NCI-H2107 treated with DMSO at 0.1 percent for 48 hours (cell line): ENCODE measurements around the gene OR1K1.
"Not testable (repeated sequence)": the region's sequence is repeated elsewhere in the genome, so short reads cannot be mapped to it uniquely, and the experiment has no call there.

Source experiments
- DNase-seq: peaks from one replicate; lab custom pipeline; 2025; ENCODE audit not compliant: unreplicated experiment; lab: John Stamatoyannopoulos, UW

OR1K1 gene, protein sequence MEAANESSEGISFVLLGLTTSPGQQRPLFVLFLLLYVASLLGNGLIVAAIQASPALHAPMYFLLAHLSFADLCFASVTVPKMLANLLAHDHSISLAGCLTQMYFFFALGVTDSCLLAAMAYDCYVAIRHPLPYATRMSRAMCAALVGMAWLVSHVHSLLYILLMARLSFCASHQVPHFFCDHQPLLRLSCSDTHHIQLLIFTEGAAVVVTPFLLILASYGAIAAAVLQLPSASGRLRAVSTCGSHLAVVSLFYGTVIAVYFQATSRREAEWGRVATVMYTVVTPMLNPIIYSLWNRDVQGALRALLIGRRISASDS

DNA sequence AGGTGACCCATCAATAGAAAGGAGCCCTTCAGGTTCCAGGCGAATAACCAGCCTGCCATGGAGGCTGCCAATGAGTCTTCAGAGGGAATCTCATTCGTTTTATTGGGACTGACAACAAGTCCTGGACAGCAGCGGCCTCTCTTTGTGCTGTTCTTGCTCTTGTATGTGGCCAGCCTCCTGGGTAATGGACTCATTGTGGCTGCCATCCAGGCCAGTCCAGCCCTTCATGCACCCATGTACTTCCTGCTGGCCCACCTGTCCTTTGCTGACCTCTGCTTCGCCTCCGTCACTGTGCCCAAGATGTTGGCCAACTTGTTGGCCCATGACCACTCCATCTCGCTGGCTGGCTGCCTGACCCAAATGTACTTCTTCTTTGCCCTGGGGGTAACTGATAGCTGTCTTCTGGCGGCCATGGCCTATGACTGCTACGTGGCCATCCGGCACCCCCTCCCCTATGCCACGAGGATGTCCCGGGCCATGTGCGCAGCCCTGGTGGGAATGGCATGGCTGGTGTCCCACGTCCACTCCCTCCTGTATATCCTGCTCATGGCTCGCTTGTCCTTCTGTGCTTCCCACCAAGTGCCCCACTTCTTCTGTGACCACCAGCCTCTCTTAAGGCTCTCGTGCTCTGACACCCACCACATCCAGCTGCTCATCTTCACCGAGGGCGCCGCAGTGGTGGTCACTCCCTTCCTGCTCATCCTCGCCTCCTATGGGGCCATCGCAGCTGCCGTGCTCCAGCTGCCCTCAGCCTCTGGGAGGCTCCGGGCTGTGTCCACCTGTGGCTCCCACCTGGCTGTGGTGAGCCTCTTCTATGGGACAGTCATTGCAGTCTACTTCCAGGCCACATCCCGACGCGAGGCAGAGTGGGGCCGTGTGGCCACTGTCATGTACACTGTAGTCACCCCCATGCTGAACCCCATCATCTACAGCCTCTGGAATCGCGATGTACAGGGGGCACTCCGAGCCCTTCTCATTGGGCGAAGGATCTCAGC lies at the start of gene OR1K1:
Gene OR1K1 (plus strand): TSS at position 58 of the 995 bp plus-strand sequence. CDS start 0 bp downstream, at position 58.
- DNase-seq, result no peak

DNA sequence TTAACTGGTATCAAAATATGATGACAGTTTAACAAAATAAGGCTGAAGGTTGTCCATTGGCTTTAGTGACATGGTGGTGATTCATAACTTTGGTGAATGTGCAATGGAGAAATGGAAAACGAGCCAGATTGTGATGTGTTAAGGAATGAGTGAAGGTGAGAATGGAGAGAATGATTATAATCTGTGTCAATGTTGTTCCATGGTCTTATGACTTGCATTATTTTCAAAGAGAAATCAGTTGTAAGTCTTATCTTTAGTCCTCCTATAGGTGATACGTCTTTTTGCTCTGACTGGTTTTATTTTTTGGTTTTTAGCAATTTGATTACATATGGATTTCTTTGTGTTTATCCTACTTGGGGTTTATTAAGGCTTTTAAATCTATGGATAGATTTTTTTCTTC lies 45.1 kb upstream of the OR1K1 start:
- no peak for DNase-seq

DNA sequence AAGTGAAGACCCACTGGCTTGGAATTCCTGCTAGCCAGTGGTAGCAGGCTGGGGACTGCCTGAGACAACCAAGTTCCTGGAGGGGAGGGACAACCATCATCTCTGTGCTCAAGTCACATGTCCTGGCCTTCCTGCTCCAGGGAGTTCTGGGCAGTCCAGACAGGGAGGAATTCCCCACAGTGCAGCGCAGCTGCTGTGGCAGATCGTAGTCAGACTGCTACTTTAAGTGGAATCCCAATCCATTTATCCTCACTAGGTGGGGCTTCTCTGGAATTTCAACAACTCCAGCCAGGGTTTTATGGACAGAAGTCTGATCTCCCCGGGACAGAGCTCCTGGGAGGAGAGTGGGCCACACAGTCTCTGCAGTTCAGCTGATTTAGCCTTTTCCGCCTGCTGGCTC lies 32.1 kb upstream of the OR1K1 start:
- DNase-seq, result no peak

DNA sequence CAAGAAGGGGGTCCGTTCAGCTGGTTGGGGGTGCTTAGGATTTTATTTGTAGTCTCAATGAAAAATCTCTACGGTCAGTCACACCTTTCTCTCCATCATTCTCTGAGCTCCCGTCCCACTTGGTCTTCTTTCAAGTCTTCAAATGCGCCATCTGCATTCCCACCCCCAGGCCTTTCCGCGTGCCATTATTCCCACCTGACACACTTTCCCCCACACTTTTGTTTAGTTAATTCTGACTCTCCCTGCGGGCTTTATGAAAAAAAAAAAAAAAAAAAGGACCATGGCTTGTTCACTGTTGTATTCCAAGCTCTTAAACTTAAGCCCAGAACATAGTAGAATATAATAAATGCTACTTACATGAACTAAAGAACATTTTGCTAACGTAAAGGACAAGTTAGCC lies 22.9 kb upstream of the OR1K1 start:
- no peak for DNase-seq

DNA sequence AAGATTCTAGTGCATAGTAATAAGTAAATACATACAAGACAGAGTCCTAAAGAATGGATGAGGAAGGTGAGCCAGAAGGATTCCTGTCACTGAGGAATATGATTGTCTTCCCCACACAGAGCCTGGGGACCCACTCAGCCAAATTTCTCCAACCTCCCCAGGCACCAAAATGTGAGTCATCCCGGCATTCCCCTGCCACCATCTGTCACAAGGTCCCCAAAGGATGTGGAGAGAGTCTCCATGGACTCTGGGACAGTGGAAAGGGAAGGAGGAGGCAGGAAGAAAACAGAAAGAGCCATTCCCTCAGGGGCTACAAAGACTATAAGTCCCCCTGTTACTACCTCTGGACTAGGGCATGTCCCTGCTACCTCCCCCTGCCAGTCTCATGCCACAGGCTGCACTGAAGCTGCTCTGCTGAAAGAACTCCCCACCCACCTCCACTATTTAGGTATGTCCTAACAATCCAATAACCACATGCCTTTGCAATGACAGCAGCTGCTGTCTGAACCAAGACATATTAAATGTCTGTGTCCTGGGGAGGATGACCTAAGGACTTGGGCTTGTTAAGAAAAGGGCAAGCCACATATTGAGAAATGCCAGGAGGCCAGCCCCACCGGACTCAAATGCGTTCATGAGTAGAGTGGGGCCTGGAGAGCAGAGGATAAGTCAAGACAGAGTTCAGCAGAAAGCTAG lies 21.8 kb upstream of the OR1K1 start:
- DNase-seq, result no peak

DNA sequence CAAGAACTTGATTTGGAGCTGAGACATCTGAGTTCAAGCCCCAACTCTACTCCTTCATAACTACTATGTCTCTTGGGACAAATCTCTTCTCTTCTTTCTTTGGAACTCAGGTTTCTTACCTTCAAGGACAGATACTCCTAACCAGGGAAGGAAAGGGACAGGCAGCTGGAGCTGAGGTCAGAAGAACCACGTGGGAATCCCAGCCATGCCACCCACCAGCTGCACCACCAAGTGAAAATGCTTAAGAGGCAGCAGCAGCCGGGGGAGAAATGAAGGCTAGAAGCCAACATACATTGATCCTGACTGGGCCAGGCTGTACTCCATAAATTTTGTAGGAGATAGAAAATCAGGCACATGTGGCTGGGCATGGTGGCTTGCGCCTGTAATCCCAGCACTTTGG lies 20.7 kb upstream of the OR1K1 start:
- DNase-seq, result no peak

DNA sequence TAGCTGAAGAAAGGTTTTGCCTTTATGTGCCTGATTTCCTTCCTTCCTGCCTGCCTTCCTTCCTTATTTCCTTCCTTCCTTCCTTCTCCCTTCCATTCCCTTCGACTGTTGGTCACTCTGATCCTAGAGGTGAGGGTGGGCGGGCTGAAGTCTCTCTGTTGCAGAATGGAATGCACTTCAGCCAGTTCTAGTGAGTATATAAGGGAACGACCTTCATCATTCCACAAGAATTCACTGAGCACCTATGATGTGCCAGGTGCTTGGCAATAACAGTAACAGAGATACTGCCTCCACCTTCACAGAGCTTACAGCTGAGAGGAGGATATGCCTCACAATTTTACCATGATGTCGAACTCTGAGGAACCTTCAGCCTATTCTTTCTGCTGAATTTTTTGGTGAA lies 19.9 kb upstream of the OR1K1 start:
- no peak for DNase-seq

DNA sequence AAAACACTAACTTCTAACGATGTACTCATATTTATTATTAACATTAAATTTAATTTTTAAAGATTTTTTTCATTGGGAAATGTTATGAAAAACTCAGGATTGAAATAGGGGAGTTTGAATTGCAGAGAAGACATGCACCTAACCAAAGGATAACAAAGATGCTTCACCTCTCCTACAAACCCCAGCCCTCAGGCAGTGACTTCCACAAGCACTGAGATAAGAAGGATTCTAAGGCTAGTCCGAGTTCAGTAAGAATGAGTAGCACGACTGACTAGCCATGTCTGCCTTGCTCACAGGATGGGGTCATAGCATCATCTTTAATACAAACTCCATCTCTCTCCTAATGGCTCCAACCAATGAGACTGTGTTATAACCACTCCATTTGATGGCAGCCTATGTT lies 18.3 kb upstream of the OR1K1 start:
- no peak for DNase-seq

DNA sequence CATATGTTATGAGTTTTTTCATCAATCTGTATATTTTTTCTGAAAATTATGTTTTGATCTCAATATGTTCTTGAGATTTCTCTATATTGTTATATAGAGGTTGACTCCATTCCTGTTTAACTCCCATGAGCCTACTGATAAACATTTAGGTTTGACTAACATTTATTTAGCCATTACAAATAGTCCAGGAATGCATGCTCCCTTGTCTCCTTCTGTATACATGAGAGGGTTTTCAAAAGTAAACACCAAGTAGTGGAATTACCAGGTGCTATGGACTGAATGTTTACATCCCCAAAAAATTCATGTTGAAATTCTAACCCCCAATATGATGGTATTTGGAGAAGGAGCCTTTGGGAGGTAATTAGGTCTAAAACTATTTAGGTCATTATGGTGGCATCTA lies 14.7 kb upstream of the OR1K1 start:
- no peak for DNase-seq

DNA sequence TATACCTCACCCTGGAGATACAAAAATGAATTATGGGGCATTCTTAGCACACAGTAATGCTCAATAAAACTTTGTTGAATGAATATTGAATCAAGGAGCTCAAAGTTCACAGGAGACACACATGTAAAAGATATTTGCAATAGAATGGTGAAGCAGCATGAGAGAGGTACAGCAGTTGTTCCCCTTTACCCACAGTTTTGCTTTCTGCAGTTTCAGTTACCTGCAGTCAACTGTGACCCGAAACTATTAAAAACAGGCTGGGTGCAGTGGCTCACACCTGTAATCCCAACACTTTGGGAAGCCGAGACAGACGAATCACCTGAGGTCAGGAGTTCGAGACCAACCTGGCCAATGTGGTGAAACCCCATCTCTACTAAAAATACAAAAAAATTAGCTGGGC lies 13.6 kb upstream of the OR1K1 start:
- no peak for DNase-seq

DNA sequence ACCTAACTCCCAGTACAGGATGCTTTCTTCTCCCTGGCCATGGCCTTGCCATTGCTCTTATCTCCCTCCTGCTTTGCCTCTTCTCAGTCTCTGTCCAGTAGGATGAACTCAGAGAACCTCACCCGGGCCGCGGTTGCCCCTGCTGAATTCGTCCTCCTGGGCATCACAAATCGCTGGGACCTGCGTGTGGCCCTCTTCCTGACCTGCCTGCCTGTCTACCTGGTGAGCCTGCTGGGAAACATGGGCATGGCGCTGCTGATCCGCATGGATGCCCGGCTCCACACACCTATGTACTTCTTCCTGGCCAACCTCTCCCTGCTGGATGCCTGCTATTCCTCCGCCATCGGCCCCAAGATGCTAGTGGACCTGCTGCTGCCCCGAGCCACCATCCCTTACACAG lies 11.1 kb upstream of the OR1K1 start, which contains the start of gene OR5C1:
Gene OR5C1 (plus strand): TSS at position 103 of the 400 bp plus-strand sequence. CDS start 0 bp downstream, at position 103.
- DNase-seq, result no peak

DNA sequence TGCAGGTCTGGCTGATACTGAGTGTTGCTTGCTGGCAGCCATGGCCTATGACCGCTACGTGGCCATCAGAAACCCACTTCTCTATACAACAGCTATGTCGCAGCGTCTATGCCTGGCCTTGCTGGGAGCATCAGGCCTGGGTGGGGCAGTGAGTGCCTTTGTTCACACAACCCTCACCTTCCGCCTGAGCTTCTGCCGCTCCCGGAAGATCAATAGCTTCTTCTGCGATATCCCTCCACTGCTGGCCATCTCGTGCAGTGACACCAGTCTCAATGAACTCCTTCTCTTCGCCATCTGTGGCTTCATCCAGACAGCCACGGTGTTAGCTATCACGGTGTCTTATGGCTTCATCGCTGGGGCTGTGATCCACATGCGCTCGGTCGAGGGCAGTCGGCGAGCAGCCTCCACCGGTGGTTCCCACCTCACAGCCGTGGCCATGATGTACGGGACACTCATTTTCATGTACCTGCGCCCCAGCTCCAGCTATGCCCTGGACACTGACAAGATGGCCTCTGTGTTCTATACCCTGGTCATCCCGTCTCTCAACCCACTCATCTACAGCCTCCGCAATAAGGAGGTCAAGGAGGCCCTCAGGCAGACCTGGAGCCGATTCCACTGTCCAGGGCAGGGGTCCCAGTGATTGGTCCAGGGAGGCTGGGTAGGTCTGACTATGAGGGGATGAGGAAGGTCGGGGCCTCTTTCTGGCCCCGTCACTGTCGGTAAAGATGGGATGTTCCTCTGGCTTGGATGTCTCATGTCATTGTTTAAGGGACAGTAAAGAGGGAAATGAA lies 10.5 kb upstream of the OR1K1 start:
- no peak for DNase-seq

DNA sequence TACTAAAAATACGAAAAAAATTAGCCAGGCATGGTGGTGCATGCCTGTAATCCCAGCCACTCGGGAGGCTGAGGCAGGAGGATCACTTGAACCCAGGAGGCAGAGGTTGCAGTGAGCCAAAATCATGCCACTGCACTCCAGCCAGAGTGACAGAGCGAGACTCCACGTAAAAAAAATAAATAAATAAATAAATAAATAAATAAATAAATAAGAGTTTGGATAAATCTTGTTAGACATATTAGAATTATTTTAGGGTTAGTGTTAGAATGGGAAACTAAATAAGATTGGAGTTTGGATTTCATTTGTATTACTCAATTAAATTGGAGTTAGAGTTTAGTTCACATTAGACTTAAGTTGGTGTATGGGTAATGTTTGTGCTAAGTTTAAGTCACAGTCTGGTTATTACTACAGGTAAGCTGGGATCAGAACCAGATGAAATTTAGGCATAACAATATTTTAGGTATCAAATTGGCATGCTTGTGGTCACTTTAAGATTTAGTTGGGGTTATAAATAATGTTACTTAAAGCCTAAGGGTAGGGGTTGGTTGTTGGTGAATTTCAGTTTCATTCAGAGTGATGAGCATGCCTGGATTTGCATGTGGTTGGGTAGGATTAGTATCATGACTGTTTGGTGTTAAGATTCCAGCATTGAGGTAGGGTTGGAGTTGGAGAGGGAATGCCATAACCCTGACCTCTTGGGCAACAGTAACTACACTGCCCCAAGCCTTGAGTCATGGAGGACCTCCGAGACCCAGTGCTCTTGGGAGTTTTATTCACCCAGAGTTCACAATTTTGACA lies 7.9 kb upstream of the OR1K1 start:
- no peak for DNase-seq

DNA sequence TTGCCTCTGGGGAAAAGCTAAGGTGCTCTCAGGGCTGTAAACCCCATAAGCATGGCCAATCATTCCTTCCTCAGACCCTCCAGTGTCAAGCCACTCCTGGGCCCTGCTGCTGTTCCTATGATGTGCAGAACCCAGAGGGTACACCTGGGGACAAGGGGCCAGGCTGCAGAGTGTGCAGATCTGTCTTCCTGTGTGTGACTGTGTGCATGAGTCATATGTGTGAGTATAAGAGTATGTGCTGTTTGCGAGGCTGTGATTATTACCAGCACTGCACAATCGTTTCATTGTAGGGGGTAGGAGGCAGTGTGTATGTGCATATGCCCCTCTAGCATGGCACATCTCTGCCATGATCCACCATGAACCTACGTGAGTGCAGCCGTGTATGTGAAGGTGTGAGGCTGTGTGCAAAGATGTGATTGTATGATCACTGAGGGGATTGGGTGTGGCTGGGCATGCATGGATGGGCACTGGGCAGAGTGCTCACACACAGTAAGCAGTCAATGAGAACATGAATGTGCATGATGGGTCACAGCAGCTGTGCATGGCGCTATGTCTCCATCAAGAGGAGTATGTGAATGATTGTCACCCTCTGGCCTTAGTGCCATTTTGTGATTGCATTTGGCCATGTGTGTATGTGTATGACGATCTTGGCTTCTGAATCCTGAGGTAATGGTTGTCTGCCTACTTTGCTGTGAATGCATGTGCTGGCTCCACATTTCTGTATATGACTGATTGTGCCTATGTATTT lies 2.4 kb upstream of the OR1K1 start:
- DNase-seq, result no peak

DNA sequence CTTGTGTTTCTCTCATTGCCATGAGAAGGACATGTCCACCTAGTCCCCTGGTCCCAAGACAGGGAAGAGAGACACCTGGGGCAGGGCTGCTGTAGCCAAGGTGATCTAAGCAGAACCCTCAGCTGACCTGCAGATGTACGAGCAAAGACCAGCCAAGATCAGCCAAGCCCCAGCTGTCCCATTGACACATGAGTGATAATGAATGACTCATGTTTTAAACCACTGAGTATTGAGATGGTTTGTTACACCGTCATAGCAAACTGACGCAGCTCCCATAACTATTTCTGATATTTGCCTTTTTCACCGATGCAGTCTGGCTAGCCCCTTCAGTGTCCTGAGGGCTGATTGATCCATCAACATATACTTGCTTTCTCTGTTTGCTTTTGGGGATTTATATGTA lies 6.7 kb downstream of the OR1K1 start:
- DNase-seq, result no peak

DNA sequence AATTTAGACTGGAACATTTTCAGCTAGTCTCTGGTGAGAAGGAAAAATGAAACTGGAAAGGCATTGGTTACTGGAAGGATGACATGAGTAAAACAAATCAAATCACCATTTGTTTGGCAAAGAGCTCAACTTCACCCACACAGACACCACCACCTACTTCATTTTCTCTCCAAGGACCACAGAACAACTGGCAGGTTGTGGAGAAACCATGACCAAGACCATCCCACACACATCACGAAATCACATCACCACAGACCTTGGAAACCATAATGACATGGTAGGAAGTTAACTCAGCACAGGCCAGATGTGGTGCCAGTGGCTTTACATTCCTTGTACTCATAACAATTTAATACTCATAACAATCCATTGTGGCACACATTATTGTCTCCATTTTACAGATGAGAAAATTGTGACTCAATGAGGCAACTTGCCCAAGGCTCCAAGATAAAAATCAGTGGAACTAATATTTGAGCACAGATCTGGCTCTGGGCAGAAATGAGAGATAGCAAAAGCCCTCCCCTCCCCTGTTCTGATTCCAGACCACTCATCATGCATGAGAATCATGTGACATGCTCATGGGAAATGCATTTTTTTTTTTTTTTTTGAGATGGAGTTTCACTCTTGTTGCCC lies 7.5 kb downstream of the OR1K1 start:
- no peak for DNase-seq

DNA sequence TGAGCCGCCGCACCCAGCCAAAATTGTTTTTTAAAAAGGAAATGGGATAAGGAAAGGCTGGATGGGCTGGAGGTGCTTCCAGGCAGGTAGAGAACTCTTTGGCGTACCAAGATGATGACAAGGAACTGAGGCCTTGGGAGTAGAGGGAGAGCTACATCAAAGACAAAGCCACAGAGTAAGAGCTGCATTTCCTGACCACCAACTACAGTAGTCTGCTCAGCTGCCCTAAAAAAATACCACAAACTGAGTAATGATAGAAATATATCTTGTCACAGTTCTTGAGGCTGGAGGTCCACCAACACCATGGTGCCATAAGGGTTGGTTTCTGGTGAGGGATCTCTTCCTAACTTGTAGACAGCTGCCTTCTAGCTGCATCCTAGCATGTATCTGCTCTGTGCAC lies 8.2 kb downstream of the OR1K1 start:
- DNase-seq, result no peak

DNA sequence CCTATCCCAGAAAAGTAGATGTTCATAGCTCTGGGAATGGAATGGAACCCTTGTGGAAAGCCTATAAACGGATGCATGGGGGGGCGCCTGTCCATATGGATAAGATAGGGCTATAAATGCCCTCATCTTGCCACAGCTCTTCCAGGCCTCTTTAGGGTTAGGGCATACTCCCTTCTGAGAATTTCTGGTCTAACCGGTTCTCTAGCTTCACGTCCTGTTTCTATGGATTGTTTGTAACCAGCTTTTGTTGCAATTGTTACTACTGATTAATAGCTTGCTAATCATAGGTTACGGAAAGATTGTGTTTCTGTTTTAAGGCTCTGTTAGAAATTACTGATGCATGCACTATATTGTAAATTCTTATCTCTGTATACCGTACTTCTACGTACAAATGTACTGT lies 9.3 kb downstream of the OR1K1 start:
- DNase-seq, result not testable (repeated sequence)
